Heart left ventricle (tissue), 13 donors: ENCODE data around the gene KEL.

ENCODE experiments used
- CTCF ChIP-seq, 12 donors: fragments of 200-600 bp; sonication (generic) in 4 of 12; IDR thresholded peaks; one replicate each; pipeline versions ENCODE4 v1.5.0 to v1.8.0; 2018 to 2022; ENCODE audit warnings: antibody characterized with exemption in 12 of 12, mild to moderate bottlenecking in 5 of 12
- POLR2A ChIP-seq, 2 donors: fragments of 450-650 bp; IDR thresholded peaks; one replicate each; pipeline ENCODE4 v1.6.1; 2017; ENCODE audit warnings: antibody characterized with exemption in 2 of 2, mild to moderate bottlenecking in 2 of 2, moderate library complexity in 2 of 2
- donor health status: ischemic (EF 13 %, LVEDD 7.1; RV severe dilation, severe dysfunction).
- donor health status: DM: no; HTN: yes; CAD: no.
- donor health status: DM: no; HTN: no; CAD: no.
- donor health status: ischemic (EF 25% LVEDD 6.9; RV normal size, moderate dysfunction).
- donor health status: ischemic (EF 25% LVEDD 5.7; RV mildly dilated, moderate dysfunction).
- donor health status: ischemic (EF 35%, LVEDD 5.7; RV mildly dilated, moderate dysfunction).
- donor health status: nonischemic (EF 11% LVEDD 7.7; RV severe dilation, severe dysfunction).
- donor health status: DM: yes; HTN: yes; CAD: no.
- donor health status: PGD.
- donor health status: ischemic (EF 29% LVEDD 5.4; RV normal size, mild dysfunction).
- donor health status: nonischemic (EF 23%, LVEDD 6.1; RV moderate dilation, normal function).

GRCh38 chr7:142918901-142919300 is 43.3 kb downstream of the KEL start:
- TF ChIP-seq CTCF (IDR thresholded peaks at IDR 0.05) (no peak), POLR2A (IDR thresholded peaks at IDR 0.05) (no peak)
